ENCODE results near the gene DLG5.

DNA sequence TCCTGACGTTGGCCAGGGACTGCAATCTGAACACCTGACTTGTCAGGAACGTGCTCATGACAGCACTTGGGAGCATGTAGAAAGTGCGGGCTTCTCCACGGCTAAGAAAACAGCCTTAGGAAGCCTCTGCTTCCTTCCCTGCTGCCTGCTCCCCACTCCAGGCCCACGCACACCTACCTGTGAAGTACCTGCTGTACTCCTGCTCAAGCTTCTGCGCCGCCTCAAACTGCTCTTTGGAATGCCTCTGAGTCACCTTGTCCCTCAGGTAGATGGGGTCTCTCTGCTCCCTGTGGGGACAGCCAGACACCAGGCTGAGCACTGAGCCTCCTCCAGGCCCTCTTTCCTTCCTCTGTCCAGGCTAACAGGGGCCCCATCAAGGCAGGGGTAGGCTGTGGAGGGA lies 132.7 kb downstream of the DLG5 start:
- TF ChIP-seq POLR2A (IDR thresholded peaks at IDR 0.05): no peak
- TF ChIP-seq, protein P1, sequence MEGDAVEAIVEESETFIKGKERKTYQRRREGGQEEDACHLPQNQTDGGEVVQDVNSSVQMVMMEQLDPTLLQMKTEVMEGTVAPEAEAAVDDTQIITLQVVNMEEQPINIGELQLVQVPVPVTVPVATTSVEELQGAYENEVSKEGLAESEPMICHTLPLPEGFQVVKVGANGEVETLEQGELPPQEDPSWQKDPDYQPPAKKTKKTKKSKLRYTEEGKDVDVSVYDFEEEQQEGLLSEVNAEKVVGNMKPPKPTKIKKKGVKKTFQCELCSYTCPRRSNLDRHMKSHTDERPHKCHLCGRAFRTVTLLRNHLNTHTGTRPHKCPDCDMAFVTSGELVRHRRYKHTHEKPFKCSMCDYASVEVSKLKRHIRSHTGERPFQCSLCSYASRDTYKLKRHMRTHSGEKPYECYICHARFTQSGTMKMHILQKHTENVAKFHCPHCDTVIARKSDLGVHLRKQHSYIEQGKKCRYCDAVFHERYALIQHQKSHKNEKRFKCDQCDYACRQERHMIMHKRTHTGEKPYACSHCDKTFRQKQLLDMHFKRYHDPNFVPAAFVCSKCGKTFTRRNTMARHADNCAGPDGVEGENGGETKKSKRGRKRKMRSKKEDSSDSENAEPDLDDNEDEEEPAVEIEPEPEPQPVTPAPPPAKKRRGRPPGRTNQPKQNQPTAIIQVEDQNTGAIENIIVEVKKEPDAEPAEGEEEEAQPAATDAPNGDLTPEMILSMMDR (IDR thresholded peaks at IDR 0.05): no peak

Measured in heart left ventricle (tissue), 13 donors.